CD14-positive monocyte (primary cell): ENCODE measurements around the gene MTUS2. TPM values are rescaled to one million over a fixed set of nuclear protein-coding genes. Genes with fewer than 3 reads are reported as not detected.

Experiments used
- DNase-seq, 3 donors: peaks; one replicate each; pipeline ENCODE4 v3.0.0-alpha.2; 2011 to 2022
- H2AFZ ChIP-seq: 2 replicates; pipeline ENCODE4 v1.6.0; 2012; ENCODE audit warnings: mild to moderate bottlenecking, low read depth, low read length, inconsistent platforms; ENCODE audit not compliant: insufficient read depth, poor library complexity, severe bottlenecking
- H3K27ac ChIP-seq, 2 donors: 1 replicate in 1 of 2; 2 replicates in 1 of 2; pipeline ENCODE4 v1.5.1; 2012 to 2013; ENCODE audit warnings: low read length in 2 of 2, control low read depth in 1 of 2, inconsistent platforms in 1 of 2, low read depth in 1 of 2, mild to moderate bottlenecking in 1 of 2
- H3K27me3 ChIP-seq, 2 donors: one replicate each; pipeline versions ENCODE4 v1.6.0 to v1.6.1; 2011 to 2013; ENCODE audit warnings: low read length in 2 of 2; ENCODE audit not compliant: control insufficient read depth in 2 of 2, insufficient read depth in 2 of 2
- H3K36me3 ChIP-seq, 2 donors: replicated peaks in 1 of 2; 1 replicate in 1 of 2; 2 replicates in 1 of 2; pipeline versions ENCODE4 v1.5.1 to v1.6.1; 2012 to 2013; ENCODE audit warnings: low read length in 2 of 2, control low read depth in 1 of 2, inconsistent platforms in 1 of 2, mild to moderate bottlenecking in 1 of 2; ENCODE audit not compliant: insufficient read depth in 2 of 2, control insufficient read depth in 1 of 2
- H3K4me1 ChIP-seq, 2 donors: 1 replicate in 1 of 2; 2 replicates in 1 of 2; pipeline versions ENCODE4 v1.5.1 to v1.6.1; 2012 to 2013; ENCODE audit warnings: low read length in 2 of 2, control low read depth in 1 of 2, inconsistent platforms in 1 of 2, mild to moderate bottlenecking in 1 of 2, moderate library complexity in 1 of 2; ENCODE audit not compliant: insufficient read depth in 2 of 2, control insufficient read depth in 1 of 2
- H3K4me2 ChIP-seq: replicated peaks from 2 replicates; pipeline ENCODE3; 2012; ENCODE audit warnings: low read length, moderate library complexity, mild to moderate bottlenecking; ENCODE audit not compliant: poor library complexity, severe bottlenecking; ENCODE audit errors: extremely low read depth
- H3K4me3 ChIP-seq, 3 experiments: fragments of 200-600 bp in 1 of 3; sonication (generic) in 1 of 3; replicated peaks in 1 of 3; 1 replicate in 2 of 3; 2 replicates in 1 of 3; pipeline ENCODE4 v1.5.1; 2011 to 2013; ENCODE audit warnings: low read length in 3 of 3, mild to moderate bottlenecking in 3 of 3, control low read depth in 2 of 3, low read depth in 2 of 3, inconsistent platforms in 1 of 3, moderate library complexity in 1 of 3
- H3K79me2 ChIP-seq: 2 replicates; pipeline ENCODE4 v1.6.0; 2012; ENCODE audit warnings: mild to moderate bottlenecking, control low read depth, inconsistent platforms, low read length, moderate library complexity; ENCODE audit not compliant: insufficient read depth
- H3K9ac ChIP-seq: 2 replicates; pipeline ENCODE4 v1.6.0; 2017; ENCODE audit warnings: low read length, mild to moderate bottlenecking; ENCODE audit not compliant: insufficient read depth, poor library complexity, severe bottlenecking
- H3K9me3 ChIP-seq, 2 donors: replicated peaks in 1 of 2; 1 replicate in 1 of 2; 2 replicates in 1 of 2; pipeline versions ENCODE4 v1.5.1 to v1.6.1; 2012 to 2013; ENCODE audit warnings: low read length in 2 of 2, control low read depth in 1 of 2; ENCODE audit not compliant: control insufficient read depth in 1 of 2, insufficient read depth in 1 of 2
- H4K20me1 ChIP-seq: 2 replicates; pipeline ENCODE4 v1.6.0; 2012; ENCODE audit warnings: mild to moderate bottlenecking, low read length, control low read depth, moderate library complexity; ENCODE audit not compliant: insufficient read depth
- H3K27ac Mint-ChIP-seq, 7 donors: one replicate each; pipeline ENCODE4 v1.8.0; 2020; ENCODE audit warnings: mild to moderate bottlenecking in 7 of 7, mixed read lengths in 7 of 7, moderate library complexity in 6 of 7, inconsistent platforms in 2 of 7
- H3K27me3 Mint-ChIP-seq, 3 donors: one replicate each; pipeline ENCODE4 v1.8.0; 2021 to 2022; ENCODE audit warnings: low read depth in 3 of 3, mild to moderate bottlenecking in 3 of 3, mixed read lengths in 3 of 3, moderate library complexity in 3 of 3, inconsistent platforms in 1 of 3
- H3K36me3 Mint-ChIP-seq, 2 donors: one replicate each; pipeline ENCODE4 v1.8.0; 2020; ENCODE audit warnings: mixed read lengths in 2 of 2, inconsistent platforms in 1 of 2, mild to moderate bottlenecking in 1 of 2
- H3K4me1 Mint-ChIP-seq: one replicate; pipeline ENCODE4 v1.8.0; 2020; ENCODE audit warnings: mild to moderate bottlenecking, mixed read lengths
- H3K4me3 Mint-ChIP-seq, 2 donors: one replicate each; pipeline ENCODE4 v1.8.0; 2020; ENCODE audit warnings: mild to moderate bottlenecking in 2 of 2, mixed read lengths in 2 of 2, moderate library complexity in 1 of 2
- H3K9me3 Mint-ChIP-seq, 7 donors: one replicate each; pipeline ENCODE4 v1.8.0; 2020 to 2022; ENCODE audit warnings: mixed read lengths in 7 of 7, mild to moderate bottlenecking in 6 of 7, moderate library complexity in 6 of 7, inconsistent platforms in 2 of 7
- WGBS: methylation state at CpG from one replicate; pipeline ENCODE4 v1.1.5; 2013; ENCODE audit warnings: missing lambda C conversion rate; ENCODE audit not compliant: insufficient coverage; 5-methylcytosine and 5-hydroxymethylcytosine counted together
- intact Hi-C, 2 donors: fragments of 100-400 bp; cut with micrococcal nuclease; formaldehyde crosslinking; loops; one replicate each; pipeline versions ENCODE4 v1.15.0 to v1.15.1; 2023
- polyA plus RNA-seq, 3 donors: library from polyadenylated mRNA; depleted of rRNA in 1 of 3; unstranded in 2 of 3; stranded (reverse) in 1 of 3; fragments of 300-500 nt in 2 of 3; fragments of >200 nt in 1 of 3; fragmentation: Illumina TruSeq in 2 of 3; gene quantifications; 1 replicate in 2 of 3; 2 replicates in 1 of 3; pipeline ENCODE4 v1.2.3, GENCODE V29; 2012 to 2021
- TF ChIP-seq, protein P1 (sequence below): fragments of 200-600 bp; IDR thresholded peaks from one replicate; pipeline ENCODE4 v1.8.0; 2022; ENCODE audit warnings: antibody characterized with exemption, mild to moderate bottlenecking

The MTUS2 gene
- polyA plus RNA-seq, 3 donors = 0.04 TPM; not detected in 2

DNA sequence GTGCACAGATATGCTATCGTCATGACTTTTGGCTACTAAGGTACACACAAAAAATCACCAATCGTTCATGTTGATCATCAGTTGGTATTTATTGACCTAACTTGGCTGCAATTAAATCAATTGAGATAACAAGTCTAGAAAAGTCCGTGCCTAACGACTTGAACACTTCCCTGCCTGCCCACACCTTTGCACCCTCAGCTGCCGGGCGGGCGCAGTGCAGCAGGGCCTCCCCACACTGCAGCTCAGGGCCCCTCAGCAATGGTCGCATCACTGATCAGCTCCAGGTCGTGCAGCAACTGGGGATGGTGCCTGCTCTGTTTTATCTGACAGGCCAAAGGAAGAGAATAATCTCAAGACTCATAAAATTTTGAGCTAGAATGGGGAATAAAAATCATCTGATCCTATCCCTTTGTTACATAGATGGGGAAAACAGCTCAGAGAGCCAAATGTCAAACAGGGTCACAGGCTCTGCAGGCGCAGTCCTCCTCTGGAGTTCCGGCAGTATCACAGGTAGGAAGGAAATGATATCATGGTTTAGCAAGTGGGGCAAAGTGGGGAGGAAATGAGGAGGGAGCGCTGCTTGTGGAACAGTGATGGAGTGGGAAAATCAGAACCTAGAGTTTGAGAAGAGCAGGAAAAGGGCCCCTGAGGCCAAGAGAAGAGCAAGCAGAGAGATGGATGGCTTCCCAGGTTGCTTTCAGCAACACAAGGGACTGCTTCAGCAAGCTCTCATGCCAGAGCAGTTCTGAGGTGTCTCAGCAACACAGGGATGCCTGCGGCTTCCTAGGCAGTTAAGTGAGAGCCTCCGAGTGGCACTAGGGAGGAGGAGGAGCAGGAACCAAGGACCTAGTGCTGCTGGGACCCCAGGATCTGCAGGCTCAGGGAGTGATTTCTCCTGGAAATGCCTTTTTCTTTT is 717.9 kb downstream of the MTUS2 start:
- H3K4me3 ChIP-seq = no peak overlapping the region
- no peaks in the 10 kb centered on the region for H3K4me1 Mint-ChIP-seq
- peaks cover 0 to 2% (median 1%) of the 10 kb centered on the region in 3 donors for H3K27me3 Mint-ChIP-seq
- H3K9ac ChIP-seq = no peak overlapping the region
- H3K79me2 ChIP-seq = peaks cover 11% of the 10 kb centered on the region
- no peaks in the 10 kb centered on the region for H3K4me1 ChIP-seq
- no peak overlapping the region for H2AFZ ChIP-seq
- no peaks in the 10 kb centered on the region for H3K9me3 Mint-ChIP-seq
- WGBS = 90% methylated on average over 9 of the region's 14 CpGs
- H3K36me3 Mint-ChIP-seq = peaks cover 41 to 46% of the 10 kb centered on the region in 2 donors
- no peak overlapping the region for H3K4me2 ChIP-seq
- no peaks in the 10 kb centered on the region for H3K9me3 ChIP-seq
- no peak overlapping the region for H3K27ac ChIP-seq
- no peaks in the 10 kb centered on the region for H4K20me1 ChIP-seq
- intact Hi-C loops = no loop called here
- H3K4me3 Mint-ChIP-seq = no peak overlapping the region
- no peak for DNase-seq
- peak overlapping the region in 2 of 7 donors; percentile 10 to 25 for H3K27ac Mint-ChIP-seq
- no peaks in the 10 kb centered on the region for H3K27me3 ChIP-seq
- TF ChIP-seq, protein P1, sequence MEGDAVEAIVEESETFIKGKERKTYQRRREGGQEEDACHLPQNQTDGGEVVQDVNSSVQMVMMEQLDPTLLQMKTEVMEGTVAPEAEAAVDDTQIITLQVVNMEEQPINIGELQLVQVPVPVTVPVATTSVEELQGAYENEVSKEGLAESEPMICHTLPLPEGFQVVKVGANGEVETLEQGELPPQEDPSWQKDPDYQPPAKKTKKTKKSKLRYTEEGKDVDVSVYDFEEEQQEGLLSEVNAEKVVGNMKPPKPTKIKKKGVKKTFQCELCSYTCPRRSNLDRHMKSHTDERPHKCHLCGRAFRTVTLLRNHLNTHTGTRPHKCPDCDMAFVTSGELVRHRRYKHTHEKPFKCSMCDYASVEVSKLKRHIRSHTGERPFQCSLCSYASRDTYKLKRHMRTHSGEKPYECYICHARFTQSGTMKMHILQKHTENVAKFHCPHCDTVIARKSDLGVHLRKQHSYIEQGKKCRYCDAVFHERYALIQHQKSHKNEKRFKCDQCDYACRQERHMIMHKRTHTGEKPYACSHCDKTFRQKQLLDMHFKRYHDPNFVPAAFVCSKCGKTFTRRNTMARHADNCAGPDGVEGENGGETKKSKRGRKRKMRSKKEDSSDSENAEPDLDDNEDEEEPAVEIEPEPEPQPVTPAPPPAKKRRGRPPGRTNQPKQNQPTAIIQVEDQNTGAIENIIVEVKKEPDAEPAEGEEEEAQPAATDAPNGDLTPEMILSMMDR = no peak
- peaks cover 25 to 52% of the 10 kb centered on the region in 2 donors for H3K36me3 ChIP-seq

DNA sequence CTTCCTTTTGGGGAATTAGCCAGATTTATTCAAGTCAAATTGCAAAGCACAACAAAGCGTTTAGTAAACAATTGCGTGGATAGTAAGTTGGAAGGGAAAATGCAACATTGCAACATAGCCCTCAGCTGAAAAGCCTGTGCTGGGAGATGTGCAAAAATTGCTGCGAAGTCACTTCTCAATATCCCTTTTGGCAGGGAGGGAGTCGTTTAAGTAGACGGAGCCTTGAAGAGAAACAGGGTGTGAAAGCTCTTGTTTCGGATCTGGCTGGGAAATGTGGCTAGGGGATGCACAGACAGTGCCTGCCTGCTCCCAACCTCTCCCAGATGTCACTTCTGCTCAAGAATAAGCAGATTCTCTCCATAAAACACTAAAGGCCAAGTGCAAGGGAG is 718.5 kb downstream of the MTUS2 start:
- Histone ChIP-seq H3K9ac (no peak overlapping the region), H2AFZ (no peak overlapping the region), H3K4me1 (no peaks in the 10 kb centered on the region), H3K4me3 (no peak overlapping the region), H3K36me3 (peaks cover 21 to 45% of the 10 kb centered on the region in 2 donors), H3K27ac (no peak overlapping the region), H4K20me1 (no peaks in the 10 kb centered on the region), H3K27me3 (no peaks in the 10 kb centered on the region), H3K79me2 (peaks cover 17% of the 10 kb centered on the region), H3K4me2 (no peak overlapping the region), H3K9me3 (no peaks in the 10 kb centered on the region)
- DNase-seq = no peak
- Mint-ChIP-seq H3K36me3 (peaks cover 37 to 42% of the 10 kb centered on the region in 2 donors), H3K4me1 (no peaks in the 10 kb centered on the region), H3K27ac (no peak overlapping the region), H3K4me3 (no peak overlapping the region), H3K9me3 (no peaks in the 10 kb centered on the region), H3K27me3 (peaks cover 0 to 2% (median 1%) of the 10 kb centered on the region in 3 donors)
- WGBS = 96% methylated on average over 4 of the region's 6 CpGs
- TF ChIP-seq, protein P1 = no peak
- intact Hi-C loops = no loop called here
